Astrocyte of the hippocampus (primary cell): ENCODE results near the gene ANGPTL4.
"Not testable (repeated sequence)": the region's sequence is repeated elsewhere in the genome, so short reads cannot be mapped to it uniquely, and the experiment has no call there.

Source experiments
- DNase-seq: peaks from one replicate; pipeline ENCODE4 v3.0.0; 2011; ENCODE audit warnings: low read depth, low spot score

ANGPTL4 gene

GRCh38 chr19:8389891-8390616, 26.1 kb downstream of the ANGPTL4 start, which contains the start of gene RAB11B:
Gene RAB11B (plus strand): TSS chr19:8390360. CDS start chr19:8390417, 57 bp downstream.
- DNase-seq, result peak; percentile 100

- DNase-seq, result peak; percentile 95
Observed at GRCh38 chr19:8390617-8390981, 26.6 kb downstream of the ANGPTL4 start.

GRCh38 chr19:8391198-8392016, 27.5 kb downstream of the ANGPTL4 start:
- no peak for DNase-seq

GRCh38 chr19:8392017-8392591, 28.1 kb downstream of the ANGPTL4 start:
- DNase-seq, result peak; percentile 34

- no peak for DNase-seq
Observed at GRCh38 chr19:8393192-8393870, 29.4 kb downstream of the ANGPTL4 start.

- DNase-seq, result no peak
Observed at GRCh38 chr19:8393871-8394250, 29.9 kb downstream of the ANGPTL4 start.

GRCh38 chr19:8395621-8396082, 31.7 kb downstream of the ANGPTL4 start:
- no peak for DNase-seq

GRCh38 chr19:8396185-8396562, 32.2 kb downstream of the ANGPTL4 start:
- no peak for DNase-seq

- peak; percentile 72 for DNase-seq
Observed at GRCh38 chr19:8396563-8397203, 32.7 kb downstream of the ANGPTL4 start.

- DNase-seq, result no peak
Observed at GRCh38 chr19:8397271-8397670, 33.3 kb downstream of the ANGPTL4 start.

GRCh38 chr19:8397746-8398310, 33.9 kb downstream of the ANGPTL4 start:
- DNase-seq, result no peak

GRCh38 chr19:8398311-8398771, 34.4 kb downstream of the ANGPTL4 start:
- DNase-seq, result peak; percentile 18

GRCh38 chr19:8399681-8400188, 35.8 kb downstream of the ANGPTL4 start:
- DNase-seq, result no peak

- no peak for DNase-seq
Observed at GRCh38 chr19:8401981-8402411, 38.0 kb downstream of the ANGPTL4 start.

- no peak for DNase-seq
Observed at GRCh38 chr19:8403098-8403819, 39.3 kb downstream of the ANGPTL4 start.

- no peak for DNase-seq
Observed at GRCh38 chr19:8403820-8404109, 39.8 kb downstream of the ANGPTL4 start.

GRCh38 chr19:8404391-8405151, 40.6 kb downstream of the ANGPTL4 start:
- no peak for DNase-seq

- not testable (repeated sequence) for DNase-seq
Observed at GRCh38 chr19:8410718-8411117, 46.8 kb downstream of the ANGPTL4 start.
